ENCODE results near the gene MTSS2.

The MTSS2 gene

GRCh38 chr16:70670175-70670574 lies 15.7 kb downstream of the MTSS2 start:
- DNase-seq (ENCODE audit: low spot score), result no peak

DNA sequence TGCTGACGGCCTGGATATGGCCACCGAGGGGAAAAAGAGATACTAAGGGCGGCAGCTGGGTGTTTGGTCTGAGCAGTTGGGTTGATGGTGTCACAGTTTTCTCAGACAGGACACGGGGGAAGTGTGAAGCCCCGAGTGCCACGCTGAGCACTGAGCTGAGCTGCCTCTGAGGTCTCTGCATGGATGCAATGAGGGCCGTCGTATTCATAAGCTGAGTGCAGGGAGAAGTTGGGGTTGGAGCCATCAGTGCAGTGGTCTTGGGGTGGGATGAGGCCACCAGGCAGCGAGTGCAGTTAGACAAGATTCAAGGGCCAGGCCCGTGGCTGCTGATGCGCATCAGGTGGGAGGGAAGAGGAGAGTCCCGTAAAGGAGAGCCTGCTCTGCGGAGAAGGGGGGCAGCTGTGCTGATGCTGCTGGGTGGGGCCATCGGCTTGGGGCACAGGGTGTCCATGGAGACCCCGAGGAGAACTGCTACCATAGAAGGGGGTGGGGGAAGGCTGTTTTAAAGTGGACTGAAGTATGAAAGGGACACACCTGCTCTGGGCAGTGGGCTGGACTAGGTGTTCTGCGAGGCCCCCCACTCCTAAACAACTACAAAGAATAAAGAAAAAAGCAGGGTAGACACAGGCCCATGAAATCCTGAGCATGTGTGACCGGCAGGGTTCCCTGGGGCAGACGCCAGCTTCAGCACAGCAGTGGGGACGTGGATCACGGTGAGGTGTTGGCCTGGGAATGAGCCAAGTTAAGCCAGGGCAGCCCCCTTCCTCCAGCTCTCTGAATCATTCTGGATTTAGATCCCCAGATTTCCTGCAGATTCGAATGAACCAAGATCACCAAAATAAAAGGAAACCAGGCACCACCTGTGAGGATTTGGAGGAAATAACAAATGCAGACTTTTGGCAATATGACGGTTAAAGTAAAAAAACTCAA lies 19.8 kb downstream of the MTSS2 start:
- no peak for DNase-seq (ENCODE audit: low spot score)

DNA sequence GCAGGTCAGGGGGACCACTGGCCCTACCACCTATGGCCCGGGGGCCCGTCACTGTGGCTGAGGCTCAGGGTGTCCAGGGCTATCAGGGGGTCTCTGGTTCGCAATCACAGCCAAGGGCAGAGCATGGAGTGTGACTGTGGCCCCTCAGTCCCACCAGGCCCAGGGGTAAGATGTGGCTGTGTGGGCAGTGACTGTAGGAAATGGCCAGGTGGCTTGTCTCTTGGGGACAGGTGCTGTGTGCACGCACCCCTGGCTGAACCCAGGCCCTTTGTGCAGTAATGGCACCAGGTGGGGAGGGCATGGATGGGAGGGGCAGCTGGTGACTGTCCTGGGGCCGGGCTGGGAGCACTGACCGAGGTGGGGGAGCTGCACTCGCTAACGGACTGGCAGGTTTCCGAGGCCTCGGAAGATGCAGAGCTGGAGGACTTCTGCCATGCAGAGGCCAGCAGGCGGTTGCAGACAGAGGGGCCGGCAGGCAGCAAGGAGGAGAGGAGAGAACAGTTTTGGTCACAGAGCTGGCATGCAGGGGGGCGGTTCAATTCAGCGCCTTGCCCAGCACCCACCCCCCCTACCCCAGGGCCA lies 20.6 kb downstream of the MTSS2 start:
- DNase-seq (ENCODE audit: low spot score), result no peak

DNA sequence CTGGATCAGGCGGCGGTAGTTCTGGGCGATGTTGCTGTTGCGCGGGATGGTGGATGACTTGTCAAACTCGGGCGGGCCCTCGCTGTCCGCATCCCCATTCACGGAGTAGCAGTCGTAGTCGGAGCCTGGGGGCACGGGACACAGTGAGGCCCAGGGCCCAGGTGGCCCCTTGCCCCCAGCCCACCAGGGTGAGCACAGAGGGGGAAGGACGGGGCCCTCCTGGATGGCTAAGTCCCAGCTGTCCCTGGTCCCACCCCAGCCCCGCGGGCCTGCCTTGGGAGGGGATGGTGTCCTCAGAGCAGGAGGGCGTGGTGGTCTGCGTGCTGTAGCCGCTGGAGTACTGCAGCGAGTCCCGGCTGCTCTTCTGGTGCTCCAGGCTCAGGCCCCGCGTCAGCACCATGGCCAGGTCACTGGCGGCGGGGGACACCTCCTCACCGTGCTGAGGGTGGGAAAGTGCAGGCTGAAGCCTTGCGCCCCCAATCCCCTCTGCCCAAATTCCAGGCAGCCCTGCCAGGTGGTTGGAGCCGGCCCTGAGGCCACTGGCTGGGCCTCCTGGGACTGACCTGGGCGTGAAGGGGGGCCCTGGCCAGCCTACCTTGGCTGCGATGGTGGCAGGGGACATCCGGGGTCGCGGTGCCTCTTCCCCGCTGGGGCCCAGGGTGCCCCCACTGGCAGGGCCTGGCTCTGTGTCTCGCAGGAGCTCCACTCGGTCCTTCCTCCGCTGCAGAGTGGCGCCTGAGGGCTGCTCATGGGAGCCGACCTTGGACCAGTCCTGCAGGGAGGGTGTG lies 21.3 kb downstream of the MTSS2 start:
- DNase-seq (ENCODE audit: low spot score), result no peak

DNA sequence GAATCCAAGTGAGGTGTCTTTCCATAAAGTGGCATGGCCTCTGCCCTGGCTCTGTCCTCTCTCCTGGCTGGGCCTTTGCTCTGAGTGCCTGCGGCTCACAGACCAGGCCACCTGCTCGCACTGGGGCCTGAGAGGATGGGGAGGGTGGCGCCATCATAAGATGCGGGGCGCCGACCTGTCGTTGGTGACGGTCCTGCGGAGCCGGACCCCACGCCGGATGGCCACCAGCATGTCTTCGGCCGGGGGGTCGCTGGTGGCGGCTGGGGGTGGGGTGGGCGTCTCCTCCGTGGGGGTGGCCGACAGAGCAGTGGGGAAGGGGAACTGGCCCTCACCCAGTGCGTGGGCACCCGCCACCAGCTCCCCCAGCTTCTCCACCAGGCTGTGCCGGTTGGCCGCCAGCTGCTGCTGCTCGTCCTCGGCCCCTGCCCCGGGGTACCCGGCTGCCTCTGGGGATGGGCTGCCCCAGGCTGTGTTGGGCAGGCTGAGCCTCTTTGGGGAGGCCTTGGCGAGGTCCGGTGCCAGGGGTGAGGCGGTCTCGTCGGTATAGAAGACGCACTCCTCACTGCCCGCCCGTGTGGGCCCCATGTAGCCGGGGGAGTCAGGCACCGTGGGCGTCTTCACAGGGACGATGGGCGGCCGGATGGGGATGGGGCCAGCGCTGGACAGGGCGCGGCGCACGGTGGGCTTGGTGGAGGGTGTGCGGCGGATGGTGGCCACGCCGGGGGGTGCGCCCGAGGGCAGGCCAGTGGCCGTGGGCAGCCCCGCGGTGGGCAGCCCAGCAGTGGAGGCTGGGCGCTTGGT lies 22.1 kb downstream of the MTSS2 start:
- no peak for DNase-seq (ENCODE audit: low spot score)

GRCh38 chr16:70662991-70663523 lies 22.8 kb downstream of the MTSS2 start:
- no peak for DNase-seq (ENCODE audit: low spot score)

DNA sequence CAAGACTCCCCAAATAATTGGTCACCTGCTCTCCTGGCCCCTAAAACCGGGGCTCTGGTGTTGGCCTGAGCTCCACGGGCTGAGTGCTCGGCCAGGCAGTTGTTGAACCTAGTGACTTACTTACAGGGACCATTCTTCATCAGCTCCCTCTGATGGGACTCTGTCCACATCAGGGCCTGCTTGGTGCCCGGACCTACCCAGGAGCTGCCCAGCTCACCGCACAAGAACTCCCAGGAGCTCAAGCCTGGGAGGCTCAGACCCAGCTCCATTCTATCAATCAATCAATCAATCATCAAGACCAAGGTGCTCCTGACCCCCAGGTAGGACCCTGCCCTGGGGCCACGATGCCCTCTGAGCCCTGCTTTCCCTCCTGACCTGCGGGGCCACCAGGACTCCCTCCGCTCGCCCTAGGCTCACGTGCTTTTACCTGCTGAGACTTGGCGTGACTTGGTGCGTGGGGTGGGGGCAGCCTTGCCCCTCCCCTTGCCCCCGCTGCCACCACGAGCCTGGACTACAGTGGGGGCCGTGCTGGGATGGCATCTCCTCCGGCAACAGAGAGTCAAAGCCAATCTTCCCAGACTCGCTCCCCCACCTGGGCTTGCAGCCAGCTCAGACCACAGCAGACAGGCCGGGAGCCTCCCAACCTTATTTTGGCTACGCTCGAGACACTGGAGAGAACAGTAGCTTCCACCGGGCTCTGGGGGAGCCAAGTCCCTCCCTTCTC lies 23.8 kb downstream of the MTSS2 start:
- DNase-seq (ENCODE audit: low spot score), result no peak

- DNase-seq (ENCODE audit: low spot score), result no peak
Measured at GRCh38 chr16:70661534-70661917, 24.3 kb downstream of the MTSS2 start.

DNA sequence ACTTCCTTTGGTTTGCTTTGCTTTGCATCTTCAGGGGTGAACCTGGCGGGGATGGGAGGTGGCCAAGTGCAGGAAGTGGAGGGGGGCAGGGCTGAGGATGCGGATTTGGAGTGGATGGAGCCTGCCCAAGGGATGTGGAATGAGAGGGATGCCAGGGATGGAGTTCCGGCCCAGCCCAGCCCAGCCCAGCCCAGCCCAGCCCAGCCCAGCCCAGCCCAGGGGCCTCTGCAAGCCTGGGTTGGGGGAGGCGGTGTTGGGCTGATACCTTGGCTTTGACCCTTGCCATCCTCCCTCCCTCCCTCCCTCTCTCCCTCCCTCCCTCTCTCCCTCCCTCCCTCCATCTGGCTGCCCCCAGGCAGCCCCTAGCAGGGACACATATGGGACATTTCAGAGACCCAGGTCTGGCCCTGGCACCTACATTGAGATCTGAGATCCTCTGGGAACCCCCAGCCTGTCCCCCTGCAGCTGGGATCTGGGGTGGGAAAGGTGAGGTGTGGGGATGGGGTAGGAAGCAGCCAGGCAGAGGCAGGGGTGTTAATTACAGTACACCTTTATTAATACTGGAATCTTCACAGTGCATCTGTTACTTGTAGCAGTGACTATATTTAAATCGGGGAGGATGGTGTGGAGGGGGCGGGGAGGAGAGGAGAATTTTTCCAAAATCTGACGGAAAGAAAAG lies 25.0 kb downstream of the MTSS2 start:
- no peak for DNase-seq (ENCODE audit: low spot score)

DNA sequence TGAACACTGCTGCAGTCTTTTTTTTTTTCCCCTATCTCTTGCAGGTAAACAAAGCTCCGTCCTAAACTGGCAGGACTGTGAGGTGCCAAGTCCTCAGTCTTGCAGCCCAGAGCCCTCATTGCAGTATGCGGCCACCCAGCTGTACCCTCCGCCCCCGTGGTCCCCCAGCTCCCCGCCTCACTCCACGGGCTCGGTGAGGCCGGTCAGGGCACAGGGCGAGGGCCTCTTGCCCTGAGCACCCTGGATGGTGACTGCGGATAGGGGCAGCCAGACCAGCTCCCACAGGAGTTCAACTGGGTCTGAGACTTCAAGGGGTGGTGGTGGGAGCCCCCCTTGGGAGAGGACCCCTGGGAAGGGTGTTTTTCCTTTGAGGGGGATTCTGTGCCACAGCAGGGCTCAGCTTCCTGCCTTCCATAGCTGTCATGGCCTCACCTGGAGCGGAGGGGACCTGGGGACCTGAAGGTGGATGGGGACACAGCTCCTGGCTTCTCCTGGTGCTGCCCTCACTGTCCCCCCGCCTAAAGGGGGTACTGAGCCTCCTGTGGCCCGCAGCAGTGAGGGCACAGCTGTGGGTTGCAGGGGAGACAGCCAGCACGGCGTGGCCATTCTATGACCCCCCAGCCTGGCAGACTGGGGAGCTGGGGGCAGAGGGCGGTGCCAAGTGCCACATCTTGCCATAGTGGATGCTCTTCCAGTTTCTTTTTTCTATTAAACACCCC lies 25.7 kb downstream of the MTSS2 start:
- DNase-seq (ENCODE audit: low spot score), result no peak

DNA sequence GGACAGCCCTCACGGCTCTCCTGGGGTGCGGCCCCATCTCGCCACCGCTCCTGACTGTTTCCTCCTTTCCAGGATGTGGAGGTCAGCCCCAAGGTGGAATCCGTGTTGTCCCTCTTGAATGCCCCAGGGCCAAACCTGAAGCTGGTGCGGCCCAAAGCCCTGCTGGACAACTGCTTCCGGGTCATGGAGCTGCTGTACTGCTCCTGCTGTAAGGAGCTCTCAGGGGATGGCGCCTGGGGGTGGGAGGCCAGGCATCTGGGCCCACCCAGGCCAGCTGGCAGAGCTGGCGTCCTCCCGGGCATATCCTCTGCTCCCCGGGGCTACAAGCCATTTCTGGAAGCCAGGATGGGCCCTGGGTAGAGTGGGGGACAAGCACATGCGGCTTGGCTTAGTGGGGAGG lies 26.3 kb downstream of the MTSS2 start:
- DNase-seq (ENCODE audit: low spot score), result no peak

- no peak for DNase-seq (ENCODE audit: low spot score)
Measured at GRCh38 chr16:70658921-70659320, 26.9 kb downstream of the MTSS2 start.

DNA sequence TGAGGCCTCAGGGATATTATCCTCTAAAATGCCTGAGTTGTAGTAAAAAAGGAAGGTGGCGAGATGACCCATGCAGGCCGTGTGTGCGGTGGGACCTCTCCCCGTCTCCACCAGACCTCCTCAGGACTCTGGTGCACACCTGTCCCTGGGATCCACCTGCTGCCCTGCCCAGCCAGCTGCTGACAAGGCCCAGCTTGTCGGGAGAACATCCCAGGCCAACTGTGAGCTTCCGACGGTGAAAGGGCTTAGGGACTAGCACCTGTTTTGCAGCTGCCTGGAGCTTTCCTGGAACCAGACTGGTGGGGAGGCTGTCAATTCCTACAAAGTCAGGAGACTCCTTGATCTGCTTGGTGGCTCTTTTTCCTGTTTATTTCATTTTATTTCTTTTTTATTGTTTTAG lies 27.9 kb downstream of the MTSS2 start:
- DNase-seq (ENCODE audit: low spot score), result no peak

GRCh38 chr16:70656712-70657263 lies 29.1 kb downstream of the MTSS2 start:
- DNase-seq (ENCODE audit: low spot score), result no peak

- DNase-seq (ENCODE audit: low spot score), result no peak
Measured at GRCh38 chr16:70656065-70656711, 29.7 kb downstream of the MTSS2 start.

DNA sequence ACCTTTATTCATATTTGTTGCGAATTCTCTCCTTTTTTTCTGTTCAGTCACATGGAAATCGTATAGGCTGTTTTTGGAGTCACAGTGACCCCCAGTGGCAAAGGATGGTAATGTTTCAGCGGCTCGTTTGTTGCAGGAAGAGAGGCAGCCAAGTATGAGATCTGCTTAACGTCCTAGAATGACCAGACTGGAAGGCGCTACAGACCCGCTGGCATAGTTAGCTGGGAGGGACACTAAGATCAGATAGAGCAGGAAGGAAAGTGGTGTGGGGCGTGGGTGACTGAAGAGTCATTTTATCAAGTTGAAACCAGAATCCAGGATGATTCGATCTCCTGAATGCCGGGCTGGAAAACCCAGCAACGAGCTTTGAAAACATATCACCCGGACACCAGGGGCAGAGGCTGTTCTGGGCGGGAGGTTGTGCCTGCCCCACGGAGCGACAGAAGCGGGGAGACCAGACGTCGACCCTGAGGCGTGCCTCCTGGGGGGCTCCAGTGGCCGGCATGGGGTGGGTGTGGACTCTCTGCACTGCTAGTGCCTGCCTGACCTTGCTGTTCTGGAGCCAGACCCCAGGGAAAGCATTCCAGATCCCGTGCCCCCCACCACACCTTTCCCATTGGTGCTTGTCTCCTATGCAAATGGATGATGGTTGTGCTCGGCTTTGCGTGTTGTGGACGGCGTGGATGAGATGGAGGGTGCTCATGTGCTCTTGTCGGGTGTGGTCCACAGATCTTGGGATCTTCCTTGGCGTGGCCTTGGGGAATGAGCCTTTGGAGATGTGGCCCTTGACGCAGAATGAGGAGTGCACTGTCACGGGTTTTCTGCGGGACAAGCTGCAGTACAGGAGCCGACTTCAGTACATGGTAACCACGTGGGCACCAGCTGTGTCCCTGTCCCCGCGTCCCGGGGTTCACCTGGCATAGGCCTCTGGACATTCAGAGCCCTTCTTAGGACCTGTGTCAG lies 31.8 kb downstream of the MTSS2 start:
- peak; percentile 85 for DNase-seq (ENCODE audit: low spot score)

DNA sequence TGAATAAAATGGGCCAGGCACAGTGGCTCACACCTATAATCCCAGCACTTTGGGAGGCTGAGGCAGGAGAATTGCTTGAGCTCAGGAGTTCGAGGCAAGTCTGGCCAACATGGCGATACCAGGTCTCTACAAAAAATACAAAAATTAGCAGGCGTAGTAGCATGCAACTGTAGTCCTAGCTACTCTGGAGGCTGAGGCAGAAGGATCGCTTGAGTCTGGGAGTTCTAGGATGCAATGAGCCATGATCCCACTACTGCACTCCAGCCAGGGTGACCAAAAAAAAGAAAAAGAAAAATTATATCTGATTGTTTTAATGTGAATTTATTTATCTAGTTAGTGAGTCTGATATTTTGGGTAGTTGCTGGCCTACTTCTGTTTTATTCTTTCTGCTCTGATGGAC lies 32.4 kb downstream of the MTSS2 start:
- DNase-seq (ENCODE audit: low spot score), result no peak

DNA sequence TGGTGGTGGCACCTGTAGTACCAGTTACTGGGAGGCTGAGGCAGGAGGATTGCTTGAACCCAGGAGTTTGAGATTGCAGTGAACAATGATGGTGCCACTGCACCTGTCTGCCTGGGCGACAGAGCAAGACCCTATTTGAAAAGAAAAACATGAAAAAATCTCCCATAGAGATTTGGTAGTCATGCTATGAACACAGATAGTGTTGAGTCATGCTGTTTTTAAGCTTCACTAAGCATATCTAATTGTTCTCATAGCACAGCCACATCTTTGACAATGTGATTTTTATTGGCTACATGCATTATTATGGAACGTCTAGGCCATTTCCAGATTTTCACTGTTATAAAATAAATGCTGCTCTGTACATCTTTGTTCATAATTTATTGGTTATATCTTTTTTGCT lies 33.5 kb downstream of the MTSS2 start:
- no peak for DNase-seq (ENCODE audit: low spot score)

All from RKO (cell line).